K562 (cell line): ENCODE data around the gene LBHD1. TPM values are rescaled to one million over a fixed set of nuclear protein-coding genes. Genes with fewer than 3 reads are reported as not detected.
A peak's percentile ranks its signal among the peaks of the same experiment; 100 is the strongest.

Experiments
- CBFA2T2 ChIP-seq: fragments of 450-650 bp; conservative IDR thresholded peaks from 2 replicates; pipeline ENCODE4 v1.6.1; 2017; ENCODE audit warnings: mild to moderate bottlenecking
- FOSL1 ChIP-seq: fragments of 200-800 bp; sonication (Bioruptor generic); conservative IDR thresholded peaks from 2 replicates; pipeline ENCODE4 v1.6.1; 2016; ENCODE audit warnings: missing genetic modification characterization, missing compliant biosample characterization
- HDAC2 ChIP-seq: fragments of 450-650 bp; IDR thresholded peaks from 2 replicates; pipeline ENCODE4 v1.6.1; 2016; ENCODE audit warnings: mild to moderate bottlenecking
- MLLT1 ChIP-seq, 2 experiments: fragments of 450-650 bp; IDR thresholded peaks; 2 replicates each; pipeline ENCODE4 v1.6.1; 2016
- NCOA2 ChIP-seq, 2 experiments: fragments of 450-650 bp; IDR thresholded peaks; 2 replicates each; pipeline ENCODE4 v1.6.1; 2018; ENCODE audit warnings: mild to moderate bottlenecking in 2 of 2, moderate library complexity in 1 of 2; ENCODE audit not compliant: partially characterized antibody in 2 of 2
- RAD21 ChIP-seq, 2 experiments: fragments of 250-450 bp in 1 of 2; fragments of 450-650 bp in 1 of 2; sonication (Bioruptor Pico) in 1 of 2; formaldehyde crosslinking in 1 of 2; IDR thresholded peaks in 1 of 2; conservative IDR thresholded peaks in 1 of 2; 2 replicates each; pipeline versions ENCODE4 v1.4.0 to v1.8.0; 2020 to 2022; ENCODE audit warnings: mild to moderate bottlenecking in 2 of 2, moderate library complexity in 1 of 2
- SAP30 ChIP-seq: fragments of 200-600 bp; sonication (generic); IDR thresholded peaks from 2 replicates; pipeline ENCODE4 v1.6.1; 2012; ENCODE audit warnings: borderline replicate concordance, low read depth, mild to moderate bottlenecking, moderate library complexity, low read length, control low read depth, inconsistent platforms; ENCODE audit not compliant: insufficient read depth, poor library complexity, severe bottlenecking
- SIN3A ChIP-seq, 2 experiments: fragments of 150-350 bp in 1 of 2; IDR thresholded peaks; 2 replicates each; pipeline ENCODE4 v1.6.1; 2011 to 2016; ENCODE audit warnings: borderline replicate concordance in 2 of 2, low read depth in 2 of 2, low read length in 2 of 2, mild to moderate bottlenecking in 2 of 2, moderate library complexity in 2 of 2; ENCODE audit not compliant: control insufficient read depth in 1 of 2
- SMAD2 ChIP-seq: fragments of 150-350 bp; IDR thresholded peaks from 2 replicates; pipeline ENCODE4 v1.6.1; 2014; ENCODE audit warnings: low read depth, mild to moderate bottlenecking, low read length
- TAF7 ChIP-seq: fragments of 450-650 bp; IDR thresholded peaks from 2 replicates; pipeline ENCODE4 v1.6.1; 2016; ENCODE audit warnings: missing genetic modification characterization, missing compliant biosample characterization
- TARDBP ChIP-seq: fragments of 450-650 bp; IDR thresholded peaks from 2 replicates; pipeline ENCODE4 v1.6.1; 2016
- TSHZ1 ChIP-seq: fragments of 250-450 bp; sonication (Bioruptor Pico); IDR thresholded peaks from 2 replicates; pipeline ENCODE4 v1.4.0; 2020; ENCODE audit warnings: mild to moderate bottlenecking, moderate library complexity
- ZKSCAN3 ChIP-seq: fragments of 250-450 bp; sonication (Bioruptor Pico); IDR thresholded peaks from 2 replicates; pipeline ENCODE4 v1.4.0; 2020
- ZNF609 ChIP-seq: sonication (generic); formaldehyde crosslinking; IDR thresholded peaks from 2 replicates; pipeline ENCODE4 v1.8.1; 2023; ENCODE audit warnings: missing genetic modification reagents, mild to moderate bottlenecking, borderline replicate concordance
- ZNF766 ChIP-seq: fragments of 200-800 bp; sonication (Bioruptor generic); conservative IDR thresholded peaks from 2 replicates; pipeline ENCODE4 v1.6.1; 2016; ENCODE audit warnings: missing genetic modification characterization, missing compliant biosample characterization
- polyA plus RNA-seq, 8 experiments: library from polyadenylated mRNA; depleted of rRNA in 4 of 8; stranded (reverse) in 5 of 8; unstranded in 3 of 8; fragments of >200 nt; fragmentation: Nextera tagmentation in 2 of 8; fragmentation: Illumina TruSeq in 1 of 8; extraction: Ambion mirVana in 2 of 8; extraction: Trizol in 1 of 8; gene quantifications; 2 replicates each; pipeline versions ENCODE4 v1.2.1 to v1.2.3, GENCODE V29; 2011 to 2014; ENCODE audit warnings: inconsistent platforms in 1 of 8, missing spikeins in 1 of 8
- total RNA-seq, 7 experiments: library from RNA; depleted of rRNA in 6 of 7; stranded (reverse); fragments of >200 nt in 6 of 7; fragmentation: Illumina TruSeq in 2 of 7; extraction: Trizol in 2 of 7; gene quantifications; 2 replicates each; pipeline versions ENCODE4 v1.2.1 to v1.2.3, GENCODE V29; 2011 to 2021; ENCODE audit warnings: low replicate concordance in 1 of 7

The LBHD1 gene
- total and polyA plus RNA-seq, 9 of the 15 experiments (the other 6 are each of a cell fraction or from before 2014, with no cell fraction given) = 2.6 to 28.0 (median 12.5) TPM

GRCh38 chr11:62671236-62671607 lies 845 bp downstream of the LBHD1 start (continued):
- TF ChIP-seq TSHZ1 (CRISPR knock-in tag) = no peak
- TF ChIP-seq CBFA2T2 = no peak
- peak; percentile 71; the same call in 1 of the 2 replicates for TF ChIP-seq TARDBP
- TF ChIP-seq MLLT1 (IDR thresholded peaks at IDR 0.05) = peak in 1 of 2 experiments; percentile 75; a peak in 1 of 4 replicates
- peak; percentile 80 for TF ChIP-seq TAF7
- TF ChIP-seq HDAC2 = 0 out of 2 replicates have a peak, but pooled peaks have one; percentile 21
- 0 out of 2 replicates have a peak, but pooled peaks have one; percentile 28 for TF ChIP-seq FOSL1 (tag)
- peak; percentile 78 for TF ChIP-seq ZNF766 (CRISPR knock-in tag)
- TF ChIP-seq SMAD2 = no peak
- TF ChIP-seq ZNF609 (CRISPR knock-in tag) = 0 out of 2 replicates have a peak, but pooled peaks have one; percentile 10
- no peak for TF ChIP-seq ZKSCAN3 (CRISPR knock-in tag)
- TF ChIP-seq SIN3A (IDR thresholded peaks at IDR 0.05; ENCODE audit: borderline replicate concordance in 2 of 2, control insufficient read depth in 1 of 2, low read depth in 2 of 2, low read length in 2 of 2) = 0 out of 4 replicates have a peak, but pooled peaks of 1 of the 2 experiments have one; percentile 5
- TF ChIP-seq NCOA2 (IDR thresholded peaks at IDR 0.05; ENCODE audit: partially characterized antibody in 2 of 2) = no peak
- peak; percentile 0 for TF ChIP-seq SAP30
- TF ChIP-seq RAD21 (CRISPR knock-in tag; conservative IDR thresholded peaks at IDR 0.05 in 1 of 2, IDR thresholded peaks at IDR 0.05 in 1 of 2) = 0 out of 4 replicates have a peak, but pooled peaks of 1 of the 2 experiments have one; percentile 13
